ENCODE measurements around the gene PSMB3.
A peak's percentile ranks its signal among the peaks of the same experiment; 100 is the strongest.

Gene PSMB3

GRCh38 chr17:38735161-38735997, 17.2 kb upstream of the PSMB3 start:
- DNase-seq = peak; percentile 41 to 67 (median 59)
- Histone ChIP-seq H3K36me3 (ENCODE audit: control insufficient read depth, insufficient read depth, low read length) (no peaks in the 10 kb centered on the region), H3K4me3 (ENCODE audit: insufficient read depth, low read depth, low read length, poor library complexity, severe bottlenecking) (no peak overlapping the region), H3K27me3 (replicated peaks; ENCODE audit: control insufficient read depth, insufficient read depth, low read length, poor library complexity, severe bottlenecking) (no peaks in the 10 kb centered on the region), H3K4me1 (ENCODE audit: control insufficient read depth, insufficient read depth, low read length, poor library complexity, severe bottlenecking) (peaks cover 20% of the 10 kb centered on the region), H3K27ac (ENCODE audit: insufficient read depth, low read length, poor library complexity, severe bottlenecking) (no peak overlapping the region), H3K9me3 (ENCODE audit: control insufficient read depth, low read length) (no peaks in the 10 kb centered on the region)

- Histone ChIP-seq H3K27ac (ENCODE audit: insufficient read depth, low read length, poor library complexity, severe bottlenecking) (no peak overlapping the region), H3K4me3 (ENCODE audit: insufficient read depth, low read depth, low read length, poor library complexity, severe bottlenecking) (no peak overlapping the region), H3K36me3 (ENCODE audit: control insufficient read depth, insufficient read depth, low read length) (no peaks in the 10 kb centered on the region), H3K27me3 (replicated peaks; ENCODE audit: control insufficient read depth, insufficient read depth, low read length, poor library complexity, severe bottlenecking) (no peaks in the 10 kb centered on the region), H3K9me3 (ENCODE audit: control insufficient read depth, low read length) (no peaks in the 10 kb centered on the region), H3K4me1 (ENCODE audit: control insufficient read depth, insufficient read depth, low read length, poor library complexity, severe bottlenecking) (peaks cover 5% of the 10 kb centered on the region)
- no peak for DNase-seq
Measured at GRCh38 chr17:38738007-38738662, 14.4 kb upstream of the PSMB3 start.

- H3K4me1 ChIP-seq (ENCODE audit: control insufficient read depth, insufficient read depth, low read length, poor library complexity, severe bottlenecking) = peaks cover 5% of the 10 kb centered on the region
Measured at GRCh38 chr17:38738686-38739085, 13.9 kb upstream of the PSMB3 start.

GRCh38 chr17:38739305-38739704, 13.2 kb upstream of the PSMB3 start:
- Histone ChIP-seq H3K27ac (ENCODE audit: insufficient read depth, low read length, poor library complexity, severe bottlenecking) (no peak overlapping the region), H3K4me1 (ENCODE audit: control insufficient read depth, insufficient read depth, low read length, poor library complexity, severe bottlenecking) (peaks cover 5% of the 10 kb centered on the region), H3K36me3 (ENCODE audit: control insufficient read depth, insufficient read depth, low read length) (no peaks in the 10 kb centered on the region), H3K27me3 (replicated peaks; ENCODE audit: control insufficient read depth, insufficient read depth, low read length, poor library complexity, severe bottlenecking) (no peaks in the 10 kb centered on the region), H3K4me3 (ENCODE audit: insufficient read depth, low read depth, low read length, poor library complexity, severe bottlenecking) (no peak overlapping the region), H3K9me3 (ENCODE audit: control insufficient read depth, low read length) (no peaks in the 10 kb centered on the region)
- DNase-seq = no peak

More at GRCh38 chr17:38738686-38739085, 13.9 kb upstream of the PSMB3 start:
- DNase-seq = no peak
- no peaks in the 10 kb centered on the region for H3K36me3 ChIP-seq (ENCODE audit: control insufficient read depth, insufficient read depth, low read length)
- H3K27me3 ChIP-seq (replicated peaks; ENCODE audit: control insufficient read depth, insufficient read depth, low read length, poor library complexity, severe bottlenecking) = no peaks in the 10 kb centered on the region
- no peak overlapping the region for H3K4me3 ChIP-seq (ENCODE audit: insufficient read depth, low read depth, low read length, poor library complexity, severe bottlenecking)
- no peak overlapping the region for H3K27ac ChIP-seq (ENCODE audit: insufficient read depth, low read length, poor library complexity, severe bottlenecking)
- H3K9me3 ChIP-seq (ENCODE audit: control insufficient read depth, low read length) = no peaks in the 10 kb centered on the region

- Histone ChIP-seq H3K36me3 (ENCODE audit: control insufficient read depth, insufficient read depth, low read length) (no peaks in the 10 kb centered on the region), H3K4me3 (ENCODE audit: insufficient read depth, low read depth, low read length, poor library complexity, severe bottlenecking) (no peak overlapping the region), H3K27me3 (replicated peaks; ENCODE audit: control insufficient read depth, insufficient read depth, low read length, poor library complexity, severe bottlenecking) (no peaks in the 10 kb centered on the region), H3K27ac (ENCODE audit: insufficient read depth, low read length, poor library complexity, severe bottlenecking) (no peak overlapping the region), H3K9me3 (ENCODE audit: control insufficient read depth, low read length) (no peaks in the 10 kb centered on the region), H3K4me1 (ENCODE audit: control insufficient read depth, insufficient read depth, low read length, poor library complexity, severe bottlenecking) (peaks cover 4% of the 10 kb centered on the region)
- no peak for DNase-seq
Measured at GRCh38 chr17:38740044-38740443, 12.5 kb upstream of the PSMB3 start.

- no peak for DNase-seq
- H3K4me3 ChIP-seq (ENCODE audit: insufficient read depth, low read depth, low read length, poor library complexity, severe bottlenecking) = no peak overlapping the region
- H3K27me3 ChIP-seq (replicated peaks; ENCODE audit: control insufficient read depth, insufficient read depth, low read length, poor library complexity, severe bottlenecking) = no peaks in the 10 kb centered on the region
Measured at GRCh38 chr17:38740806-38741205, 11.7 kb upstream of the PSMB3 start.

GRCh38 chr17:38741461-38741860, 11.1 kb upstream of the PSMB3 start:
- H3K27ac ChIP-seq (ENCODE audit: insufficient read depth, low read length, poor library complexity, severe bottlenecking) = no peak overlapping the region
- H3K36me3 ChIP-seq (ENCODE audit: control insufficient read depth, insufficient read depth, low read length) = no peaks in the 10 kb centered on the region

More at GRCh38 chr17:38740806-38741205, 11.7 kb upstream of the PSMB3 start:
- H3K9me3 ChIP-seq (ENCODE audit: control insufficient read depth, low read length) = no peaks in the 10 kb centered on the region
- no peaks in the 10 kb centered on the region for H3K36me3 ChIP-seq (ENCODE audit: control insufficient read depth, insufficient read depth, low read length)
- H3K27ac ChIP-seq (ENCODE audit: insufficient read depth, low read length, poor library complexity, severe bottlenecking) = no peak overlapping the region
- no peaks in the 10 kb centered on the region for H3K4me1 ChIP-seq (ENCODE audit: control insufficient read depth, insufficient read depth, low read length, poor library complexity, severe bottlenecking)

GRCh38 chr17:38741921-38742410, 10.6 kb upstream of the PSMB3 start:
- Histone ChIP-seq H3K27ac (ENCODE audit: insufficient read depth, low read length, poor library complexity, severe bottlenecking) (no peak overlapping the region), H3K9me3 (ENCODE audit: control insufficient read depth, low read length) (no peaks in the 10 kb centered on the region), H3K4me3 (ENCODE audit: insufficient read depth, low read depth, low read length, poor library complexity, severe bottlenecking) (no peak overlapping the region), H3K27me3 (replicated peaks; ENCODE audit: control insufficient read depth, insufficient read depth, low read length, poor library complexity, severe bottlenecking) (peaks cover 3% of the 10 kb centered on the region), H3K36me3 (ENCODE audit: control insufficient read depth, insufficient read depth, low read length) (no peaks in the 10 kb centered on the region), H3K4me1 (ENCODE audit: control insufficient read depth, insufficient read depth, low read length, poor library complexity, severe bottlenecking) (peaks cover 1% of the 10 kb centered on the region)
- no peak for DNase-seq

More at GRCh38 chr17:38741461-38741860, 11.1 kb upstream of the PSMB3 start:
- no peak overlapping the region for H3K4me3 ChIP-seq (ENCODE audit: insufficient read depth, low read depth, low read length, poor library complexity, severe bottlenecking)
- no peaks in the 10 kb centered on the region for H3K9me3 ChIP-seq (ENCODE audit: control insufficient read depth, low read length)
- H3K4me1 ChIP-seq (ENCODE audit: control insufficient read depth, insufficient read depth, low read length, poor library complexity, severe bottlenecking) = no peaks in the 10 kb centered on the region
- no peaks in the 10 kb centered on the region for H3K27me3 ChIP-seq (replicated peaks; ENCODE audit: control insufficient read depth, insufficient read depth, low read length, poor library complexity, severe bottlenecking)
- no peak for DNase-seq

GRCh38 chr17:38742411-38743308, 9.9 kb upstream of the PSMB3 start:
- Histone ChIP-seq H3K4me1 (ENCODE audit: control insufficient read depth, insufficient read depth, low read length, poor library complexity, severe bottlenecking) (peaks cover 8% of the 10 kb centered on the region), H3K9me3 (ENCODE audit: control insufficient read depth, low read length) (no peaks in the 10 kb centered on the region), H3K27me3 (replicated peaks; ENCODE audit: control insufficient read depth, insufficient read depth, low read length, poor library complexity, severe bottlenecking) (peaks cover 10% of the 10 kb centered on the region), H3K4me3 (ENCODE audit: insufficient read depth, low read depth, low read length, poor library complexity, severe bottlenecking) (no peak overlapping the region), H3K27ac (ENCODE audit: insufficient read depth, low read length, poor library complexity, severe bottlenecking) (no peak overlapping the region), H3K36me3 (ENCODE audit: control insufficient read depth, insufficient read depth, low read length) (no peaks in the 10 kb centered on the region)
- no peak for DNase-seq

Measured in effector memory CD4-positive, alpha-beta T cell (primary cell).